Heart left ventricle (tissue), 13 donors: ENCODE results near the gene MFSD8.

Experiments used
- CTCF ChIP-seq, 12 donors: fragments of 200-600 bp; sonication (generic) in 4 of 12; IDR thresholded peaks; one replicate each; pipeline versions ENCODE4 v1.5.0 to v1.8.0; 2018 to 2022; ENCODE audit warnings: antibody characterized with exemption in 12 of 12, mild to moderate bottlenecking in 5 of 12
- POLR2A ChIP-seq, 2 donors: fragments of 450-650 bp; IDR thresholded peaks; one replicate each; pipeline ENCODE4 v1.6.1; 2017; ENCODE audit warnings: antibody characterized with exemption in 2 of 2, mild to moderate bottlenecking in 2 of 2, moderate library complexity in 2 of 2
- donor health status: ischemic (EF 13 %, LVEDD 7.1; RV severe dilation, severe dysfunction).
- donor health status: DM: no; HTN: yes; CAD: no.
- donor health status: DM: no; HTN: no; CAD: no.
- donor health status: ischemic (EF 25% LVEDD 6.9; RV normal size, moderate dysfunction).
- donor health status: ischemic (EF 25% LVEDD 5.7; RV mildly dilated, moderate dysfunction).
- donor health status: ischemic (EF 35%, LVEDD 5.7; RV mildly dilated, moderate dysfunction).
- donor health status: nonischemic (EF 11% LVEDD 7.7; RV severe dilation, severe dysfunction).
- donor health status: DM: yes; HTN: yes; CAD: no.
- donor health status: PGD.
- donor health status: ischemic (EF 29% LVEDD 5.4; RV normal size, mild dysfunction).
- donor health status: nonischemic (EF 23%, LVEDD 6.1; RV moderate dilation, normal function).

GRCh38 chr4:128009428-128009827 lies 44.5 kb upstream of the MFSD8 start:
- TF ChIP-seq CTCF (IDR thresholded peaks at IDR 0.05) (no peak), POLR2A (IDR thresholded peaks at IDR 0.05) (no peak)
